Measurements from ENCODE around the gene SYCE3.

DNA sequence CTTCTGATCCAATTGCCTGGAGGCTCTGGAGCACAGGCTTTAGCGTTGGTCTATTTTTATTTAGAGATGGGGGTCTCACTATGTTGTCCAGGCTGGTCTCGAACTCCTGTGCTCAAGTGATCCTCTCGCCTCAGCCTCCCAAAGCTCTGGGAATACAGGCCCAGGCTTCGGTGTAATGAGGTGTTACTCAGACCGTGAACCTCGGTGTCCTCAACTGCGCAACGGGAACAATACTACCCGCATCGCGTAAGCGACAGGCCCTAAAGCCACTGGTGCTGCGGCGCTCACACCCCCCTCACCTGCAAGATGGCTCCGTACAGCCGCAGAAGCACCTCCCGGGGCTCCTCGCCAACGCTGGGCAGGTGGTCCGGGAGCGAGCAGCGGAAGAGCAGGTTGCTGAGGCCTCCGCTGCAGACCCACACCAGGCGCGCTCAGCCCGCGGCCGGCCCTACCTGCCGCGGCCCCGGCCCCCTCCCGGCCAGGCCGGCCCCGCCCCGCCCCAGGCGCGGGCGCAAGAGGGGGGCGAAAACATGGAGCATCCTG is 19.3 kb upstream of the SYCE3 start:
- TF ChIP-seq, protein P1, sequence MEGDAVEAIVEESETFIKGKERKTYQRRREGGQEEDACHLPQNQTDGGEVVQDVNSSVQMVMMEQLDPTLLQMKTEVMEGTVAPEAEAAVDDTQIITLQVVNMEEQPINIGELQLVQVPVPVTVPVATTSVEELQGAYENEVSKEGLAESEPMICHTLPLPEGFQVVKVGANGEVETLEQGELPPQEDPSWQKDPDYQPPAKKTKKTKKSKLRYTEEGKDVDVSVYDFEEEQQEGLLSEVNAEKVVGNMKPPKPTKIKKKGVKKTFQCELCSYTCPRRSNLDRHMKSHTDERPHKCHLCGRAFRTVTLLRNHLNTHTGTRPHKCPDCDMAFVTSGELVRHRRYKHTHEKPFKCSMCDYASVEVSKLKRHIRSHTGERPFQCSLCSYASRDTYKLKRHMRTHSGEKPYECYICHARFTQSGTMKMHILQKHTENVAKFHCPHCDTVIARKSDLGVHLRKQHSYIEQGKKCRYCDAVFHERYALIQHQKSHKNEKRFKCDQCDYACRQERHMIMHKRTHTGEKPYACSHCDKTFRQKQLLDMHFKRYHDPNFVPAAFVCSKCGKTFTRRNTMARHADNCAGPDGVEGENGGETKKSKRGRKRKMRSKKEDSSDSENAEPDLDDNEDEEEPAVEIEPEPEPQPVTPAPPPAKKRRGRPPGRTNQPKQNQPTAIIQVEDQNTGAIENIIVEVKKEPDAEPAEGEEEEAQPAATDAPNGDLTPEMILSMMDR (IDR thresholded peaks at IDR 0.05; ENCODE audit: low read length), result no peak
- TF ChIP-seq EZH2phosphoT487 (IDR thresholded peaks at IDR 0.05; ENCODE audit: low read length), result no peak

Measured in MM.1S (cell line).